Activated naive CD8-positive, alpha-beta T cell (primary cell): Measurements from ENCODE around the gene SMAP2.
"Not testable (repeated sequence)": the region's sequence is repeated elsewhere in the genome, so short reads cannot be mapped to it uniquely, and the experiment has no call there.

ENCODE experiments used
- H3K27ac Mint-ChIP-seq: one replicate; pipeline ENCODE4 v1.8.0; 2021; ENCODE audit warnings: mixed read lengths
- H3K27me3 Mint-ChIP-seq: one replicate; pipeline ENCODE4 v1.8.0; 2021; ENCODE audit warnings: mixed read lengths
- H3K36me3 Mint-ChIP-seq: one replicate; pipeline ENCODE4 v1.8.0; 2021; ENCODE audit warnings: mixed read lengths
- H3K4me1 Mint-ChIP-seq: one replicate; pipeline ENCODE4 v1.8.0; 2021; ENCODE audit warnings: low read depth, mixed read lengths
- H3K4me3 Mint-ChIP-seq: one replicate; pipeline ENCODE4 v1.8.0; 2021; ENCODE audit warnings: mild to moderate bottlenecking, mixed read lengths
- H3K9me3 Mint-ChIP-seq: one replicate; pipeline ENCODE4 v1.8.0; 2021; ENCODE audit warnings: low read depth, mixed read lengths

SMAP2 gene

GRCh38 chr1:40383488-40384412 is 10.2 kb downstream of the SMAP2 start:
- Mint-ChIP-seq H3K9me3 (no peaks in the 10 kb centered on the region), H3K4me3 (peak overlapping the region; percentile 91), H3K4me1 (peaks cover 90% of the 10 kb centered on the region), H3K27me3 (no peaks in the 10 kb centered on the region), H3K27ac (peak overlapping the region; percentile 100), H3K36me3 (peaks cover 12% of the 10 kb centered on the region)

DNA sequence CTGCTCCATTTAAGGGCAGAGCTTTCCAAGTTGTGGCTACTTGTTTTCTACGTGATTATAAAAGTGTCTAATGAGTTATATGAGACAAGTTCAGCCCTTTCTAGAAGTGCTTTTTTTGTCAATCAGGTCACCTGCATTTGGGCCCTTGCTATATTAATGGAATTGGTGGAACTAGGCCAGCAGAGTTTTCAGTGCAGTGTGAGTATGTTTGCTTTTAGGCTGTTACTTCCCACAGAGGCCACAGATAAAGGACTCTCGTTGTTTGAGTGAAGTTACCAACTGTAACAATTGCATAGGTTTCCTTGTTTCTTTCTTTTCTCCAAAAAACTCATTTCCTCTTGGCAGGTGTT is 10.9 kb downstream of the SMAP2 start:
- Mint-ChIP-seq H3K36me3 (peaks cover 16% of the 10 kb centered on the region), H3K4me3 (peak overlapping the region; percentile 91), H3K4me1 (peaks cover 92% of the 10 kb centered on the region), H3K27me3 (no peaks in the 10 kb centered on the region), H3K27ac (peak overlapping the region; percentile 100), H3K9me3 (no peaks in the 10 kb centered on the region)

GRCh38 chr1:40384887-40385286 is 11.4 kb downstream of the SMAP2 start:
- peaks cover 16% of the 10 kb centered on the region for H3K36me3 Mint-ChIP-seq
- peak overlapping the region; percentile 91 for H3K4me3 Mint-ChIP-seq
- H3K9me3 Mint-ChIP-seq = no peaks in the 10 kb centered on the region
- peak overlapping the region; percentile 100 for H3K27ac Mint-ChIP-seq
- H3K27me3 Mint-ChIP-seq = no peaks in the 10 kb centered on the region
- H3K4me1 Mint-ChIP-seq = peaks cover 92% of the 10 kb centered on the region

DNA sequence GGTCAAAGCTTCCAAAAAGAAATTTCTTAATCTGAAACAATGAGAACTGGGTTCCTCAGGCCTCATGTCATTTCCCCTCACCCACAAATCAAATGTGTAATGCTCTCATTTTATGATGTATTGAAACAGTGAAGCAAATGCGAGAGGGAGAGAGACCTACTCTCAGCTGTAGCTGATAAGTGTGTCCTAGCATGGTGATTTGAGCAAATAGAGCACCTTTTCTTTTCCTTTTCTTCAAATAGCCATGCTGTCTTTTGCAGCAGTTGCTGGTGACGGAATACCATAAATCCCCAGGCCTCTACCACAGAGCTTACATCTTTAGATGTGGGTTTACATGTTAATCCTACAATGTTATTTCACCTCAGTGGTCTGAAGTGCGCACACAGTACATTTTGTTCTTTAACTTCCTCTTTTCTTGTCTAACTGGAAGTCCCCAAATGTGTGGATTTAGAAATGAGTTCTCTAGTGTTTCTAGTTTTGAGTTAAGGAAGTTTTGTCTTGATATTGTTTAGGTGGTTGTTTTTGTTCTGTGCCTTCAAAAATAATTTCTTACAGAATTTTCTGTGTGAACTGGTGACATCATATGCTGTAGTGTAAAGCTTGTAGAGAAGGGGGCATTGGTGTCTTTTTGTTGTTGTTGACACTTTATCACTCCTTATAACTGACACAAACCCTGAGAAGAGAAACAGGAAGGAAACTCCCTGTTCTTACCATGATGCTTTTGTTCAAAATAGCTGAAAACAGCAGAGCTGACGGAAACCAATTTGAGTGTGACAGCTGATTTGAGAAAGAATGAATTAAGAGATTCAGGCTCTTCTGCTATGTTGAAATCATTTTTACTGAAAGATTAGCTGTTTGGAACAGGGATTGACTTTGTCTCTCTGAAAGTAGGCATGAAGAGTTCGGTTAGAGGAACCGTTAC is 12.2 kb downstream of the SMAP2 start:
- H3K27ac Mint-ChIP-seq = peak overlapping the region; percentile 100
- no peaks in the 10 kb centered on the region for H3K9me3 Mint-ChIP-seq
- peaks cover 93% of the 10 kb centered on the region for H3K4me1 Mint-ChIP-seq
- peak overlapping the region; percentile 91 for H3K4me3 Mint-ChIP-seq
- H3K36me3 Mint-ChIP-seq = peaks cover 16% of the 10 kb centered on the region
- H3K27me3 Mint-ChIP-seq = no peaks in the 10 kb centered on the region

- Mint-ChIP-seq H3K27me3 (no peaks in the 10 kb centered on the region), H3K9me3 (no peaks in the 10 kb centered on the region), H3K27ac (peak overlapping the region; percentile 100), H3K4me3 (peak overlapping the region; percentile 91), H3K4me1 (peaks cover 93% of the 10 kb centered on the region), H3K36me3 (peaks cover 16% of the 10 kb centered on the region)
These were observed 12.8 kb downstream of the SMAP2 start for GRCh38 chr1:40386359-40386723.

GRCh38 chr1:40386796-40387195 is 13.3 kb downstream of the SMAP2 start:
- Mint-ChIP-seq H3K4me1 (peaks cover 93% of the 10 kb centered on the region), H3K9me3 (no peaks in the 10 kb centered on the region), H3K27ac (peak overlapping the region; percentile 100), H3K27me3 (no peaks in the 10 kb centered on the region), H3K4me3 (peak overlapping the region; percentile 91), H3K36me3 (peaks cover 16% of the 10 kb centered on the region)

GRCh38 chr1:40387381-40388306 is 14.1 kb downstream of the SMAP2 start:
- H3K4me3 Mint-ChIP-seq = peak overlapping the region; percentile 95
- H3K27me3 Mint-ChIP-seq, H3K9me3 Mint-ChIP-seq: not testable (repeated sequence)
- H3K36me3 Mint-ChIP-seq = peaks cover 16% of the 10 kb centered on the region
- H3K27ac Mint-ChIP-seq = peak overlapping the region; percentile 100
- peaks cover 93% of the 10 kb centered on the region for H3K4me1 Mint-ChIP-seq

DNA sequence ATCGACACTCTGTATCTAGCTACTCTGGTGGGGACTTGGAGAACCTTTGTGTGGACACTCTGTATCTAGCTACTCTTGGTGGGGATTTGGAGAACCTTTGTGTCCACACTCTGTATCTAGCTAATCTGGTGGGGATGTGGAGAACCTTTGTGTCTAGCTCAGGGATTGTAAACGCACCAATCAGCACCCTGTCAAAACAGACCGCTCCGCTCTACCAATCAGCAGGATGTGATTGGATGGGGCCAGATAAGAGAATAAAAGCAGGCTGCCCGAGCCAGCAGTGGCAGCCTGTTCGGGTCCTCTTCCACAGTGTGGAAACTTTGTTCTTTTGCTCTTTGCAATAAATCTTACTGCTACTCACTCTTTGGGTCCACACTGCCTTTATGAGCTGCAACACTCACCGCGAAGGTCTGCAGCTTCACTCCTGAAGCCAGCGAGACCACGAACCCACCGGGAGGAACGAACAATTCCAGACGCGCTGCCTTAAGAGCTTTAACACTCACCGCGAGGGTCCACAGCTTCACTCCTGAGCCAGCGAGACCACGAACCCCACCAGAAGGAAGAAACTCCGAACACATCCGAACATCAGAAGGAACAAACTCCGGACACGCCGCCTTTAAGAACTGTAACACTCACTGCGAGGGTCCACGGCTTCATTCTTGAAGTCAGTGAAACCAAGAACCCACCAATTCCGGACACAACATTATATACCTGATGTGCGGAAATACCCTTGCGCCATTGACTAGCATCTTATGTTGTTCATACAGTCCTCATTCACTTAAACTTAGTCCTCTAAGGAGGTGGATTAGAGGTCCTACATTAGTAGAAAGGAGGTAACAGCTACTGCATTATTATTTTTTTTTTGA is 15.2 kb downstream of the SMAP2 start:
- Mint-ChIP-seq H3K4me3 (peak overlapping the region; percentile 95), H3K4me1 (peaks cover 91% of the 10 kb centered on the region), H3K36me3 (peaks cover 14% of the 10 kb centered on the region), H3K27ac (peak overlapping the region; percentile 99)
- not testable (repeated sequence) for H3K27me3 Mint-ChIP-seq, H3K9me3 Mint-ChIP-seq

DNA sequence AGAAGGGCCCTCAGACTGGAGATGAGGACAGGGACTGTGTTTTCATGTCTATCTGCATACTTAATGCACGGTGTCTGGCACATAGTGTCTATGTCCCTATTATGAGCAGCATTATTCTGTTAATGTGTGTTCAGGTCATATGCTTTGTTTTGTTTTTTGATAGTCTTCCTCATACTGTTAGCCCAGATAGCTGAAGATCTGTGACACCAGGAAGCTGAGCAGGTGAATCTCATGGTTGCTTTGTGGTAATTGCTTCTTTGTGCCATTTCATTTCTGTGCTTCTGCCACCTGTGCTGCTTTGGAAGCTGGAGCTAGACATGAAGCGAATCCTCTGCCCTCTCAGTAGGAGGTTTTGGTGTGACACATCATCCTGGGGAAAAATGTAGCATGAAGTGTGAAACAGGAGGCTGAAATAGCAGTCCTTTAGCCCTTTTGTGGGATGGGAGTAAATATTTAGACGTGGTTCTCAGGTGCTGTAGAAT is 15.8 kb downstream of the SMAP2 start:
- peaks cover 91% of the 10 kb centered on the region for H3K4me1 Mint-ChIP-seq
- peaks cover 14% of the 10 kb centered on the region for H3K36me3 Mint-ChIP-seq
- H3K27ac Mint-ChIP-seq = peak overlapping the region; percentile 99
- peak overlapping the region; percentile 95 for H3K4me3 Mint-ChIP-seq
- no peaks in the 10 kb centered on the region for H3K27me3 Mint-ChIP-seq
- no peaks in the 10 kb centered on the region for H3K9me3 Mint-ChIP-seq

GRCh38 chr1:40389871-40390560 is 16.5 kb downstream of the SMAP2 start:
- H3K36me3 Mint-ChIP-seq = peaks cover 16% of the 10 kb centered on the region
- peak overlapping the region; percentile 95 for H3K4me3 Mint-ChIP-seq
- H3K4me1 Mint-ChIP-seq = peaks cover 91% of the 10 kb centered on the region
- peak overlapping the region; percentile 99 for H3K27ac Mint-ChIP-seq
- peaks cover 2% of the 10 kb centered on the region for H3K9me3 Mint-ChIP-seq
- H3K27me3 Mint-ChIP-seq = no peaks in the 10 kb centered on the region

DNA sequence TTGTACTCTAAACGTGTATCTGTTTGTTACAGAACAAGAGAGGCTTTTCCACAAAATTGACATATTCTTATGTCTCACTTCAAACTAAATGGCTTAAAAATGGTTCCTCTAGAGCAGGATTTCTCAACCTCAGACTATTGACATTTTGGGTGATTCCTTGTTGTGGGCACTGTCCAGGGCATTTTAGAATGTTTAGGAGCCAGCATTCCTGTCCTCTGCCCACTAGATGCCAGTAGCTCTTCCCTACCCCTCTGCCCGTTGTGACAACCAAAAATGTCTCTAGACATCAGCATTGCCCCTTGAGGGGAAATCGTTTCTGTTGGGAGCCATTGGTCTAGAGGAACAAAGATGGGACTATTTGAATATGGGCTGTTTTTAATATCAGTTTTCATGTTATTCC is 17.3 kb downstream of the SMAP2 start:
- H3K36me3 Mint-ChIP-seq = peaks cover 18% of the 10 kb centered on the region

DNA sequence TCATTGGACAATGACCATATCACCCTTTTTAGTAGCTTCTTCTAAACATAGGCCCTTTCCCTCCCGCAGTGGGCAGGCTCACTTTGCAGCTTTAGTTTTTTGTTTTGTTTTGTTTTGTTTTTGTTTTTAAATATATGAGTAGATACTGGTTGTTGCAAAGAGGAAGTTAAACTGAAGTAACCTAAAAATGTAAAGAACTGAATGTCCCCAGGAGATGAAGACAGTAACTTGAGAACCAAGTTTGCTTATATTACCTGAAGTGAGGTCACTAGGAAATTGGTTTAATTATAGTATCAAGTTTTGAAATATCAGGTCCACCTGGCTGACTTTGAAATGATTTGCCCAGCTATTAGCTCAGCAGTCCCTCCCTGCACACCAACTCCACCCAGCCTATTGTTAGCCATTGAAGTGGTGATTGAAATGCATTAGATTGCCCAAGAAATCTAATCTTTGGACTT is 18.2 kb downstream of the SMAP2 start:
- peak overlapping the region; percentile 99 for H3K27ac Mint-ChIP-seq
- peaks cover 93% of the 10 kb centered on the region for H3K4me1 Mint-ChIP-seq
- H3K4me3 Mint-ChIP-seq = peak overlapping the region; percentile 95
- H3K36me3 Mint-ChIP-seq = peaks cover 16% of the 10 kb centered on the region
- no peaks in the 10 kb centered on the region for H3K27me3 Mint-ChIP-seq
- H3K9me3 Mint-ChIP-seq = peaks cover 3% of the 10 kb centered on the region

More for the DNA sequence above, 17.3 kb downstream of the SMAP2 start:
- Mint-ChIP-seq H3K4me3 (peak overlapping the region; percentile 95), H3K9me3 (peaks cover 3% of the 10 kb centered on the region), H3K27ac (peak overlapping the region; percentile 99), H3K4me1 (peaks cover 90% of the 10 kb centered on the region), H3K27me3 (no peaks in the 10 kb centered on the region)

- Mint-ChIP-seq H3K4me1 (peaks cover 93% of the 10 kb centered on the region), H3K4me3 (peak overlapping the region; percentile 95), H3K36me3 (peaks cover 16% of the 10 kb centered on the region), H3K27me3 (no peaks in the 10 kb centered on the region), H3K9me3 (peaks cover 3% of the 10 kb centered on the region), H3K27ac (peak overlapping the region; percentile 99)
These were observed 18.7 kb downstream of the SMAP2 start for GRCh38 chr1:40392221-40392620.
